HepG2 (cell line): ENCODE data around the gene SLC4A9. TPM values are rescaled to one million over a fixed set of nuclear protein-coding genes. Genes with fewer than 3 reads are reported as not detected.

Experiments
- CBX5 ChIP-seq: sonication (generic); formaldehyde crosslinking; IDR thresholded peaks from 2 replicates; pipeline ENCODE4 v1.4.0; 2020; ENCODE audit warnings: missing genetic modification reagents, borderline replicate concordance
- ELF3 ChIP-seq: IDR thresholded peaks from 2 replicates; pipeline ENCODE4 v1.6.1; 2016; ENCODE audit warnings: missing genetic modification reagents, missing compliant biosample characterization
- EP300 ChIP-seq, 3 experiments: sonication (generic) in 1 of 3; formaldehyde crosslinking in 1 of 3; IDR thresholded peaks; 2 replicates each; pipeline versions ENCODE4 v1.5.1 to v1.6.1; 2011 to 2020; ENCODE audit warnings: low read depth in 2 of 3, low read length in 2 of 3, borderline replicate concordance in 1 of 3, improper control_type of control experiment in 1 of 3, mild to moderate bottlenecking in 1 of 3, missing genetic modification reagents in 1 of 3, moderate library complexity in 1 of 3
- FOXO1 ChIP-seq: sonication (generic); formaldehyde crosslinking; IDR thresholded peaks from 2 replicates; pipeline ENCODE4 v1.4.0; 2020; ENCODE audit warnings: missing genetic modification reagents
- HDAC6 ChIP-seq: fragments of 200-600 bp; sonication (generic); IDR thresholded peaks from 2 replicates; pipeline ENCODE4 v1.7.0; 2017; ENCODE audit warnings: mild to moderate bottlenecking, antibody characterized with exemption, low read length, low read depth
- IKZF4 ChIP-seq: sonication (generic); formaldehyde crosslinking; IDR thresholded peaks from 2 replicates; pipeline ENCODE4 v1.5.1; 2020; ENCODE audit warnings: borderline replicate concordance, mild to moderate bottlenecking, low read depth, missing genetic modification reagents; ENCODE audit errors: not compliant biosample characterization
- KAT7 ChIP-seq: IDR thresholded peaks from 2 replicates; pipeline ENCODE4 v1.6.1; 2018; ENCODE audit warnings: borderline replicate concordance, missing compliant biosample characterization
- ZBTB10 ChIP-seq: sonication (generic); formaldehyde crosslinking; IDR thresholded peaks from 2 replicates; pipeline ENCODE4 v1.4.0; 2020; ENCODE audit warnings: missing genetic modification reagents, borderline replicate concordance
- ZFP37 ChIP-seq: sonication (generic); formaldehyde crosslinking; IDR thresholded peaks from 2 replicates; pipeline ENCODE4 v1.4.0; 2020; ENCODE audit warnings: missing genetic modification reagents, borderline replicate concordance
- ZNF512 ChIP-seq: sonication (generic); formaldehyde crosslinking; IDR thresholded peaks from 2 replicates; pipeline ENCODE4 v1.4.0; 2020; ENCODE audit warnings: mild to moderate bottlenecking, missing genetic modification reagents
- ZNF549 ChIP-seq: sonication (generic); formaldehyde crosslinking; IDR thresholded peaks from 2 replicates; pipeline ENCODE4 v1.5.0; 2020; ENCODE audit warnings: missing genetic modification reagents
- ZNF773 ChIP-seq: sonication (generic); formaldehyde crosslinking; IDR thresholded peaks from 2 replicates; pipeline ENCODE4 v1.4.0; 2020; ENCODE audit warnings: missing genetic modification reagents, borderline replicate concordance
- ZSCAN20 ChIP-seq: sonication (generic); formaldehyde crosslinking; IDR thresholded peaks from 2 replicates; pipeline ENCODE4 v1.4.0; 2020; ENCODE audit warnings: missing genetic modification reagents, mild to moderate bottlenecking, borderline replicate concordance
- polyA plus RNA-seq, 8 experiments: library from polyadenylated mRNA; depleted of rRNA in 3 of 8; stranded (reverse) in 7 of 8; unstranded in 1 of 8; fragments of >200 nt; fragmentation: Illumina TruSeq in 4 of 8; extraction: Trizol in 4 of 8; gene quantifications; 2 replicates each; pipeline versions ENCODE4 v1.2.1 to v1.2.3, GENCODE V29; 2011 to 2016; ENCODE audit warnings: low read depth in 4 of 8, missing spikeins in 1 of 8, mixed read lengths in 1 of 8; ENCODE audit not compliant: insufficient read depth in 1 of 8
- total RNA-seq, 5 experiments: library from RNA; depleted of rRNA; stranded (reverse); fragments of >200 nt; fragmentation: Illumina TruSeq; extraction: Trizol; gene quantifications; 2 replicates each; pipeline ENCODE4 v1.2.3, GENCODE V29; 2016; ENCODE audit warnings: low read depth in 1 of 5
- TF ChIP-seq, protein P1 (sequence below), 2 experiments: sonication (generic) in 1 of 2; formaldehyde crosslinking in 1 of 2; IDR thresholded peaks; 2 replicates each; pipeline versions ENCODE4 v1.4.0 to v1.6.1; 2018 to 2020; ENCODE audit warnings: missing genetic modification reagents in 2 of 2, borderline replicate concordance in 1 of 2, low read depth in 1 of 2, mild to moderate bottlenecking in 1 of 2, missing biosample characterization in 1 of 2
- TF ChIP-seq, protein P2 (sequence below): sonication (generic); formaldehyde crosslinking; conservative IDR thresholded peaks from 2 replicates; pipeline ENCODE4 v1.4.0; 2020; ENCODE audit warnings: missing genetic modification reagents
- TF ChIP-seq, protein P3 (sequence below): sonication (generic); formaldehyde crosslinking; IDR thresholded peaks from 2 replicates; pipeline ENCODE4 v1.5.0; 2020; ENCODE audit warnings: mild to moderate bottlenecking, missing genetic modification reagents, moderate library complexity
- TF ChIP-seq, protein P4 (sequence below): IDR thresholded peaks from 2 replicates; pipeline ENCODE4 v1.6.1; 2016; ENCODE audit warnings: control low read depth

The SLC4A9 gene
- total and polyA plus RNA-seq, 2 of the 13 experiments (the other 11 are each of a cell fraction or from before 2014, with no cell fraction given) = not detected

GRCh38 chr5:140358738-140359310 lies 1.2 kb upstream of the SLC4A9 start (continued):
- TF ChIP-seq HDAC6 (no peak), KAT7 (no peak), ZFP37 (CRISPR knock-in tag) (no peak), ZBTB10 (CRISPR knock-in tag) (no peak), CBX5 (no peak), IKZF4 (CRISPR knock-in tag) (no peak), FOXO1 (CRISPR knock-in tag) (no peak), ZSCAN20 (CRISPR knock-in tag) (no peak), ELF3 (CRISPR knock-in tag) (peak; percentile 71; the same call in 1 of the 2 replicates), EP300 (IDR thresholded peaks at IDR 0.05; ENCODE audit: low read depth in 2 of 2, low read length in 2 of 2) (no peak), EP300 (CRISPR knock-in tag; IDR thresholded peaks at IDR 0.05; ENCODE audit: borderline replicate concordance) (no peak), ZNF773 (CRISPR knock-in tag) (no peak), ZNF512 (CRISPR knock-in tag) (no peak), ZNF549 (no peak)
- TF ChIP-seq, protein P1, sequence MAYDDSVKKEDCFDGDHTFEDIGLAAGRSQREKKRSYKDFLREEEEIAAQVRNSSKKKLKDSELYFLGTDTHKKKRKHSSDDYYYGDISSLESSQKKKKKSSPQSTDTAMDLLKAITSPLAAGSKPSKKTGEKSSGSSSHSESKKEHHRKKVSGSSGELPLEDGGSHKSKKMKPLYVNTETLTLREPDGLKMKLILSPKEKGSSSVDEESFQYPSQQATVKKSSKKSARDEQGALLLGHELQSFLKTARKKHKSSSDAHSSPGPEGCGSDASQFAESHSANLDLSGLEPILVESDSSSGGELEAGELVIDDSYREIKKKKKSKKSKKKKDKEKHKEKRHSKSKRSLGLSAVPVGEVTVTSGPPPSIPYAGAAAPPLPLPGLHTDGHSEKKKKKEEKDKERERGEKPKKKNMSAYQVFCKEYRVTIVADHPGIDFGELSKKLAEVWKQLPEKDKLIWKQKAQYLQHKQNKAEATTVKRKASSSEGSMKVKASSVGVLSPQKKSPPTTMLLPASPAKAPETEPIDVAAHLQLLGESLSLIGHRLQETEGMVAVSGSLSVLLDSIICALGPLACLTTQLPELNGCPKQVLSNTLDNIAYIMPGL (CRISPR knock-in tag; IDR thresholded peaks at IDR 0.05; ENCODE audit: borderline replicate concordance in 1 of 2, low read depth in 1 of 2) = peak in 1 of 2 experiments; percentile 12; a peak in 1 of 4 replicates
- TF ChIP-seq, protein P2, sequence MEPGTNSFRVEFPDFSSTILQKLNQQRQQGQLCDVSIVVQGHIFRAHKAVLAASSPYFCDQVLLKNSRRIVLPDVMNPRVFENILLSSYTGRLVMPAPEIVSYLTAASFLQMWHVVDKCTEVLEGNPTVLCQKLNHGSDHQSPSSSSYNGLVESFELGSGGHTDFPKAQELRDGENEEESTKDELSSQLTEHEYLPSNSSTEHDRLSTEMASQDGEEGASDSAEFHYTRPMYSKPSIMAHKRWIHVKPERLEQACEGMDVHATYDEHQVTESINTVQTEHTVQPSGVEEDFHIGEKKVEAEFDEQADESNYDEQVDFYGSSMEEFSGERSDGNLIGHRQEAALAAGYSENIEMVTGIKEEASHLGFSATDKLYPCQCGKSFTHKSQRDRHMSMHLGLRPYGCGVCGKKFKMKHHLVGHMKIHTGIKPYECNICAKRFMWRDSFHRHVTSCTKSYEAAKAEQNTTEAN (CRISPR knock-in tag) = no peak
- TF ChIP-seq, protein P3, sequence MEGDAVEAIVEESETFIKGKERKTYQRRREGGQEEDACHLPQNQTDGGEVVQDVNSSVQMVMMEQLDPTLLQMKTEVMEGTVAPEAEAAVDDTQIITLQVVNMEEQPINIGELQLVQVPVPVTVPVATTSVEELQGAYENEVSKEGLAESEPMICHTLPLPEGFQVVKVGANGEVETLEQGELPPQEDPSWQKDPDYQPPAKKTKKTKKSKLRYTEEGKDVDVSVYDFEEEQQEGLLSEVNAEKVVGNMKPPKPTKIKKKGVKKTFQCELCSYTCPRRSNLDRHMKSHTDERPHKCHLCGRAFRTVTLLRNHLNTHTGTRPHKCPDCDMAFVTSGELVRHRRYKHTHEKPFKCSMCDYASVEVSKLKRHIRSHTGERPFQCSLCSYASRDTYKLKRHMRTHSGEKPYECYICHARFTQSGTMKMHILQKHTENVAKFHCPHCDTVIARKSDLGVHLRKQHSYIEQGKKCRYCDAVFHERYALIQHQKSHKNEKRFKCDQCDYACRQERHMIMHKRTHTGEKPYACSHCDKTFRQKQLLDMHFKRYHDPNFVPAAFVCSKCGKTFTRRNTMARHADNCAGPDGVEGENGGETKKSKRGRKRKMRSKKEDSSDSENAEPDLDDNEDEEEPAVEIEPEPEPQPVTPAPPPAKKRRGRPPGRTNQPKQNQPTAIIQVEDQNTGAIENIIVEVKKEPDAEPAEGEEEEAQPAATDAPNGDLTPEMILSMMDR (CRISPR knock-in tag) = peak; percentile 47
- TF ChIP-seq, protein P4, sequence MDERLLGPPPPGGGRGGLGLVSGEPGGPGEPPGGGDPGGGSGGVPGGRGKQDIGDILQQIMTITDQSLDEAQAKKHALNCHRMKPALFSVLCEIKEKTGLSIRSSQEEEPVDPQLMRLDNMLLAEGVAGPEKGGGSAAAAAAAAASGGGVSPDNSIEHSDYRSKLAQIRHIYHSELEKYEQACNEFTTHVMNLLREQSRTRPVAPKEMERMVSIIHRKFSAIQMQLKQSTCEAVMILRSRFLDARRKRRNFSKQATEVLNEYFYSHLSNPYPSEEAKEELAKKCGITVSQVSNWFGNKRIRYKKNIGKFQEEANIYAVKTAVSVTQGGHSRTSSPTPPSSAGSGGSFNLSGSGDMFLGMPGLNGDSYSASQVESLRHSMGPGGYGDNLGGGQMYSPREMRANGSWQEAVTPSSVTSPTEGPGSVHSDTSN = no peak
